Fibroblast of skin of abdomen (primary cell): ENCODE data around the gene NTF3.
A peak's percentile ranks its signal among the peaks of the same experiment; 100 is the strongest.

Experiments
- DNase-seq: peaks from one replicate; pipeline ENCODE4 v3.0.0-alpha.2; 2013

The NTF3 gene

GRCh38 chr12:5433081-5433844 is 1.4 kb downstream of the NTF3 start:
- DNase-seq = no peak

GRCh38 chr12:5433845-5434646 is 2.1 kb downstream of the NTF3 start:
- no peak for DNase-seq

- no peak for DNase-seq
Measured at GRCh38 chr12:5434647-5435560, 3.0 kb downstream of the NTF3 start.

- no peak for DNase-seq
Measured at GRCh38 chr12:5437182-5437583, 5.3 kb downstream of the NTF3 start.

- DNase-seq = no peak
Measured at GRCh38 chr12:5437589-5437988, 5.7 kb downstream of the NTF3 start.

GRCh38 chr12:5438671-5439200 is 6.8 kb downstream of the NTF3 start:
- DNase-seq = no peak

GRCh38 chr12:5439371-5439771 is 7.5 kb downstream of the NTF3 start:
- no peak for DNase-seq

GRCh38 chr12:5439788-5440300 is 7.9 kb downstream of the NTF3 start:
- DNase-seq = no peak

GRCh38 chr12:5440978-5441377 is 9.1 kb downstream of the NTF3 start:
- DNase-seq = no peak

- DNase-seq = peak; percentile 88
Measured at GRCh38 chr12:5441497-5442236, 9.8 kb downstream of the NTF3 start.

GRCh38 chr12:5442251-5443006 is 10.5 kb downstream of the NTF3 start:
- peak; percentile 65 for DNase-seq

- no peak for DNase-seq
Measured at GRCh38 chr12:5444520-5444919, 12.6 kb downstream of the NTF3 start.

GRCh38 chr12:5447320-5447719 is 15.4 kb downstream of the NTF3 start:
- no peak for DNase-seq

- DNase-seq = no peak
Measured at GRCh38 chr12:5451251-5451650, 19.3 kb downstream of the NTF3 start.

- no peak for DNase-seq
Measured at GRCh38 chr12:5452569-5452968, 20.7 kb downstream of the NTF3 start.

GRCh38 chr12:5453466-5453865 is 21.6 kb downstream of the NTF3 start:
- no peak for DNase-seq

GRCh38 chr12:5455045-5455444 is 23.1 kb downstream of the NTF3 start:
- no peak for DNase-seq

GRCh38 chr12:5456030-5456429 is 24.1 kb downstream of the NTF3 start:
- no peak for DNase-seq

- DNase-seq = peak; percentile 90
Measured at GRCh38 chr12:5456906-5457305, 25.0 kb downstream of the NTF3 start.

GRCh38 chr12:5458229-5459050 is 26.5 kb downstream of the NTF3 start:
- no peak for DNase-seq
